NCI-H82 treated with DMSO at 0.1 percent for 48 hours (cell line): ENCODE data around the gene RBM23.
A peak's percentile ranks its signal among the peaks of the same experiment; 100 is the strongest.

Experiments used
- DNase-seq: peaks from one replicate; lab custom pipeline; 2025; ENCODE audit not compliant: unreplicated experiment; lab: John Stamatoyannopoulos, UW

The RBM23 gene

DNA sequence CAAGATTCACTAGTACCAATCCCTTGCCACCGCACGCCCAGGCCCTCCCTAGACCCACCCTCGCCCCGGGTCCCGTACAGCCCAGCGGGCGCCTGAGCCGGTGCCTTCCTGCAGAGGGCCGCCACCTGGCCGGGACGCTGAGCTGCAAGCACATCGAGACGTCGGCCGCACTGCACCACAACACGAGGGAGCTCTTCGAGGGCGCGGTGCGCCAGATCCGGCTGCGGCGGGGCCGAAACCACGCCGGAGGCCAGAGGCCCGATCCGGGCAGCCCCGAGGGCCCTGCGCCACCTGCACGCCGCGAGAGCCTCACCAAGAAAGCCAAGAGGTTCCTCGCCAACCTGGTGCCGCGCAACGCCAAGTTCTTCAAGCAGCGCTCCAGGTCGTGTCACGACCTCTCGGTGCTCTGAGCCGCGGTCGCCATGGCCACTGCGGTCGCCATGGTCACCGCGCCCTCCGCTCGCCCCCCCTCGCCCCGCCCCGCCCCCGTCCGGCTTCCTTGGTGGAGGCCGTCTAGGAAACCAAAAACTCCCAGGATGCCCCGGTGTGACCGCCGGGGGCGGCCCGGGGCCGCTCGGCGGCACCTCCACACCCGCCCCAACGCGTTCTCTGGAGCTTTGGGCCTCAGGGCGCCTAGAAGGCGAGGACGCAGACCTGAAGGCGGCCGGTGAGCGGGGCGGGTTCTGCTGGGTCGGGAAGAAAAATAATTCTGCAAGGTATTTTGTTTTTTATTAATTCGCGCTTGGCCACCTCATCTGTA is 32.3 kb downstream of the RBM23 start:
- no peak for DNase-seq

DNA sequence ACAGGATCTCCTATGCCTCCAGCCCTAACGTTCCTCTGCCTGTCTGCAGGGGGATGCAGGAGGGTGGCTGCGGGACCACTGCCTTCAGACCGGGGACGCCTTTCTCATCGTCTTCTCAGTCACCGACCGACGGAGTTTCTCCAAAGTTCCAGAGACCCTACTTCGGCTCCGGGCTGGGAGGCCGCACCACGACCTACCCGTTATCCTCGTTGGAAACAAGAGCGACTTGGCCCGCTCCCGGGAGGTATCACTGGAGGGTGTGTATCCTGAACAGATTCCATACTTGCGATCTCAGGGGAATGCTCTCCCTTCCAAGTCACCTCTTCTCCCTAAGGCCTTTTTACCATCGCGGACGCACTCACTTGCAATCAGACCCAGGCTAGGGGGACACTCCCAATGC is 33.0 kb downstream of the RBM23 start:
- no peak for DNase-seq

DNA sequence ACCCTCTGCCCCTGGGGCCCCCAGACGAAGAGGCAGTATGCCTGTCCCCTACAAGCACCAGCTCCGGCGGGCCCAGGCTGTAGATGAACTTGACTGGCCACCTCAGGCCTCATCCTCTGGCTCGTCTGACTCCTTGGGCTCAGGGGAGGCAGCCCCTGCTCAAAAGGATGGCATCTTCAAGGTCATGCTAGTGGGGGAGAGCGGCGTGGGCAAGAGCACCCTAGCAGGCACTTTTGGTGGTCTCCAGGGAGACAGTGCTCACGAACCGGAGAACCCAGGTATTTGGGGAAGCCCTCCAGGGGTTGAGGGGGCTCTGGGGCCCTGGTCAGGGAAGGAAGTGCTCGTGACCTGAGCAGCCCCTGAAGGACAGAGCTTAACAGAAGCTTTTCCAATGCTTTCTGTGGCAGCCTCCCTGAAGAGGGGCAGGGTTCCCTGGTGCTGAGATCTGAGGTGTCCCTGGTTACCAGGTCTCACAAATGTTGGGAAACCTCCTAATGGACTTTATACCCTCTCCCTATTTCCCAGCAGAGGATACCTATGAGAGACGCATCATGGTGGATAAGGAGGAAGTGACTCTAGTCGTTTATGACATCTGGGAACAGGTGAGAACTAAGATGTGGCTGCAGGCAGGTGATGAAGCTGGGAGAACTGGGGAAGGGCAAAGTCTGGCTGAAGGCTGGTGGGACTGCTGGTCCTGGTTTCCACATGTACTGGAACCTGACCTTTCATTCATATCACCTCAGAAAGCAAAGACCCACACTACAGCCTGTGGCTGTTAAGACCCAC is 34.0 kb downstream of the RBM23 start:
- no peak for DNase-seq

DNA sequence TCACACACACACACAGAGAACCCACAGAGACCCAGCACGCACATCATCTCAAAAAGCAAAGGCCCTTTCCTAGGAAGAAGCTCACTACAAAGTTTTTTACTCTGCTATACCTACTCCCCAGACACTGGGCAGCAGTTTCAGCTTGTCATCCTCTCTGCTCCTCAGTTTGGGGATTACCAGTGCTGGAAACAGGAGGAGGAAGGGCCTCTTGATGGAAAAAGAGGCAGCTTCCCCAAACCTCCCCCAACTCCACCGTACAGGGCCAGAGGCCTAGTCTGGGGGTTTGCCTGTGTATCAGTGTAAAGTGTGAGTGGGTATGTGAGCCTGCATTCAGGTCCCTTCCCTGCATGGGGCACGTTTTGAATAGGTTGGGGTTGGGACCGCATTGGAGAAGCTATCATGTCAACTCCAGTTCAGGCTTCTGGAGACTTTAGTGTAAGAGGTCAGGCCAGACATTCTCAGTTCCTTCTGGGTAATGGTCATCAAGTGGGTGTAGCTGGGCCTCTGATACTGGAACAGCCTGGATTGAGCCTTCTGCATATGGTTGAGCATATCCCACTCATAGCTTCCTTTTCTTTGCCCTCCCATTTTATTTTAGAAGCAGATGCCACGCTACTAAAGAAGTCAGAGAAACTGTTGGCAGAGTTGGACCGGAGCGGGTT is 34.7 kb downstream of the RBM23 start:
- no peak for DNase-seq

DNA sequence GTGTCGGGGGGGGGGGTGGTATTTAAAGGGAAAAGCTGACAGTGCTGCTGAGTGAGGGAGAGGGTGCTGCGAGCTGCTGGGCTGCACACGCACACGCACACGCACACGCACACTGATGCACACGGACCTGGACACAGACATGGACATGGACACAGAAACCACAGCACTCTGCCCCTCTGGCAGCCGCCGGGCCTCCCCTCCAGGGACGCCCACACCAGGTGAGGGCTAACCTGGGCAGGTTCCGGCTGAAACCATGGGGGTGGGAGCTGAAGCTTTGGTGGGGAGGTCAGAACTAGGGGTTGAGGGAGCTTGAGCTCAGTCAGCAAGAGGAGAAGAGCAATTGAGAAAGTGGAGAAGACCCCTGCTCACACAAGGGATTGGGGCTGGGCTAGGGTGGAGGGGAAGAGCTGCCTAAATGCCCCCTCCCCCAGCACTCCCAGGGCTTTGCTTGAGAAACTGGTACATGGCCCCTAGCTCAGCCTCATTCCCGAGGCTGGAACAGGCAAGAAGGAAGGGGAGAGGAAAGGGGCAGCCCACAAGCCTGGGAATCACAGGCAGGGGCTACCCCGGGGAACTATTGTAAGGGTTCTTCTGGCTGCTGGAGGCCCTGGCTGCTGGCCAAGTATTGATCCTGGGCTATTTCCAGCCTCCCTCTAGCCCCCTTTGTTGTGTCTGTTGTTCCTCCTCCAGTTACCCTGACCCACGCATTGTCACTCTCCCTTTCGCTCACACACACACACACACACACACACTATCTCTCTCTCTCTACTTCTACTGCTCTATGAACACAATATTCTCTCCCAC is 35.6 kb downstream of the RBM23 start, which contains the start of gene REM2:
Gene REM2 (plus strand): TSS at position 50 of the 804 bp plus-strand sequence. CDS start 66 bp downstream, at position 116.
- no peak for DNase-seq

DNA sequence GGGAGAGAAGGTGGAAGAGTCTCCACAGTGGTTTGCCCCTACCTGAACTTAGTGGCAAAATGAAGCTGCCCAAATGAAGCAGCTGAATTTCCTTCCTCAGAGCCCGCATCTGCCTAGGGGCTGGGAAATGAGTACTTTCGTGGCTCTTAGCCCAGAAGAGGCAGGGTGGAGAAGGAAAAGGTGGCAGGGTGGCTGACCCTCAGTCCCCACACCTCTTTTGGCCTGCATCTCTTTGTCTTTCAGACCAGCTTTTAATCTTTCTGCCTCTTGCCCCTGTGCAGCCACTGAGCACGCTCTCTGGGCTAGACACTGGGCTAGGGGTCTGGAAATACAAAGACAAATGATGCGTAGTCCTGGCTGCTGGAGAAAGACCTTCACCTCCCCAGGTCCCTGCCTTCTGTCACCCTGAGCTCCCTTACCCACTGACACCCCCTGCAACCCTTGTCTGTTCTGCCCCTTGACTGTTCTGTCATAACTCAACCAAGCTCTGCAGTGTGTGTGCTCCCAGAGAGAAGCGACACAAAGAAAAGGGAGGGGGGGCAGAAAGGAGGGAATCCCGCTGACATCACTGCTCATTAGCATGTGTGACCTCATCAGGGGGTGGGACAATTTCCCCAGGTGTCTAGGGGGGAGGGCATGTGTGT is 36.3 kb downstream of the RBM23 start:
- DNase-seq: no peak

DNA sequence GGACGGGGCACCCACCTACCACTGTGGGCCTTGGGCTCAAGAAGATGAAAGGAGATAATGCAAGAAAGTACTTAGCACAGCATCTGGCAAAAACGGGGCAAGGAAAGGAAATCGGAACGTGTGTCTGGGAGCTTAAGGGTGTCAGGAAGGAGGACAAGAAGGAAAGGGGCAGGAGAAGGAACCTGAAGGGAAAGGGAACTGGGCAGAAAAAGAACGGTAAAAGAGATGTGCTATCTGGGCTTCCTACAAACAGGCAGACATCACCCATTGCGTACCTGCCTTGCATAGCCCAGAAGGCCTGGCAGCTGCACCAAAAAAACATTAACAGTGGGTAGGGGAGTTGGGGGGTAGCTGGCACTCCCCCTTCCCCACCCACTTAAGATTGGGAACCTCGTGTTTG is 36.9 kb downstream of the RBM23 start:
- no peak for DNase-seq

DNA sequence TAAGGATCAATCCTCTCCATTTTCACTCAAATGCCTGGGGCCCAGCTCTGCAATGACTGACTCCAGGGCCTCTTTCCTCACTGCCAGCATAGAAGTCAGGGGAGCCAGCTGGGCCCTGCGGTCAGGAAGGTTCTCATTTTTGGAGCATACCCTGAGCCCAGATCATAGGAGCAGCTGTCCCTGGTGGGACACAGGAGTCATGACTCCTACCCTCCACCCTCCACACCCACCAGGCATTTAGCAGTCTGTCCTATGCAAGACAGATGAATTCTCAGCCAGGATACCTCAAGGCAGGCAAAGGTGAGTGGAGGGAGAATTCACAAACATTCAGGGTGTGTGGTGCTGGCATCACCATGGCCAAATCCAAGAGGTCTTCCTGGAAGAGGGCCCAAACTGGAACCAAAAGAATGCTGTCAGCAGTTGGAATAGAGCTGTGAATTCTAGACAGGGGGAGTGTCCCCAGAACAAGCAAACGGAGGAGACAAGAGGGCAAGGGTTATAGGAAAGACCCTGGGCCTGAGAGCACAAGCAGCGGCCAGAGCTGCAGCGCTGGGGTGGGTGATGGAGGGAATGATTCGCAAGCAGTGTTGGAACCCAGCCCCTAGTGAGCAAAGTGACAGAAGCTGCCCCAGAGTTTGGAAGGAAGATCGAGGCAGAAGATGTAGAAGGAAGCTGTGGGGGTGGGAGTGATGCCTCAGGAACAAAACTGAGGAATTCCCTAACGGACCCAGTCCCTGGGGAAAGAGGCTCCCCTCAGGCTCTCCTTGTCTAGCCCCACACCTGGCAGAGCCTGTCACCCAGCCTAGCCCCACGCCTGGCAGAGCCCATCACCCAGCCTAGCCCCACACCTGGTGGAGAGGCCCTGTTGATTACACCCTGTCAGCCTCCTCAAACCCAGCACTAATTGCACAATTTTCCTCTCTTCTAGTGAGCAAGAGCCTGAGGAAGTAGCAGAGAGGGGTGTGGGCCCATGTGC is 40.4 kb downstream of the RBM23 start:
- DNase-seq: no peak

DNA sequence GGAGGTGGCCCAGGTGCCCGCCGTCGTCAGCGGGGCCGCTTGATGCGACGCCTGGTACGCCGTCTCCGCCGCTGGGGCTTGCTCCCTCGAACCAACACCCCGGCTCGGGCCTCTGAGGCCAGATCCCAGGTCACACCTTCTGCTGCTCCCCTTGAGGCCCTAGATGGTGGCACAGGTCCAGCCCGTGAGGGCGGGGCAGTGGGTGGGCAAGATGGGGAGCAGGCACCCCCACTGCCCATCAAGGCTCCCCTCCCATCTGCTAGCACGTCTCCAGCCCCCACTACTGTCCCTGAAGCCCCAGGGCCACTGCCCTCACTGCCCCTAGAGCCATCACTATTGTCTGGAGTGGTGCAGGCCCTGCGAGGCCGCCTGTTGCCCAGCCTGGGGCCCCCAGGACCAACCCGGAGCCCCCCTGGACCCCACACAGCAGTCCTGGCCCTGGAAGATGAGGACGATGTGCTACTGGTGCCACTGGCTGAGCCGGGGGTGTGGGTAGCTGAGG is 41.9 kb downstream of the RBM23 start:
- DNase-seq: no peak

DNA sequence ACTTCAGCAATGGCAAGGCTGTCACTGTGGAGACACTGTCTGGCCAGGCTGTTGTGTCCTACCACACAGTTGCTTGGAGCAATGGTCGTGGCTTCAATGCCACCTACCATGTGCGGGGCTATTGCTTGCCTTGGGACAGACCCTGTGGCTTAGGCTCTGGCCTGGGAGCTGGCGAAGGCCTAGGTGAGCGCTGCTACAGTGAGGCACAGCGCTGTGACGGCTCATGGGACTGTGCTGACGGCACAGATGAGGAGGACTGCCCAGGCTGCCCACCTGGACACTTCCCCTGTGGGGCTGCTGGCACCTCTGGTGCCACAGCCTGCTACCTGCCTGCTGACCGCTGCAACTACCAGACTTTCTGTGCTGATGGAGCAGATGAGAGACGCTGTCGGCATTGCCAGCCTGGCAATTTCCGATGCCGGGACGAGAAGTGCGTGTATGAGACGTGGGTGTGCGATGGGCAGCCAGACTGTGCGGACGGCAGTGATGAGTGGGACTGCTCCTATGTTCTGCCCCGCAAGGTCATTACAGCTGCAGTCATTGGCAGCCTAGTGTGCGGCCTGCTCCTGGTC is 43.1 kb downstream of the RBM23 start:
- DNase-seq: no peak

DNA sequence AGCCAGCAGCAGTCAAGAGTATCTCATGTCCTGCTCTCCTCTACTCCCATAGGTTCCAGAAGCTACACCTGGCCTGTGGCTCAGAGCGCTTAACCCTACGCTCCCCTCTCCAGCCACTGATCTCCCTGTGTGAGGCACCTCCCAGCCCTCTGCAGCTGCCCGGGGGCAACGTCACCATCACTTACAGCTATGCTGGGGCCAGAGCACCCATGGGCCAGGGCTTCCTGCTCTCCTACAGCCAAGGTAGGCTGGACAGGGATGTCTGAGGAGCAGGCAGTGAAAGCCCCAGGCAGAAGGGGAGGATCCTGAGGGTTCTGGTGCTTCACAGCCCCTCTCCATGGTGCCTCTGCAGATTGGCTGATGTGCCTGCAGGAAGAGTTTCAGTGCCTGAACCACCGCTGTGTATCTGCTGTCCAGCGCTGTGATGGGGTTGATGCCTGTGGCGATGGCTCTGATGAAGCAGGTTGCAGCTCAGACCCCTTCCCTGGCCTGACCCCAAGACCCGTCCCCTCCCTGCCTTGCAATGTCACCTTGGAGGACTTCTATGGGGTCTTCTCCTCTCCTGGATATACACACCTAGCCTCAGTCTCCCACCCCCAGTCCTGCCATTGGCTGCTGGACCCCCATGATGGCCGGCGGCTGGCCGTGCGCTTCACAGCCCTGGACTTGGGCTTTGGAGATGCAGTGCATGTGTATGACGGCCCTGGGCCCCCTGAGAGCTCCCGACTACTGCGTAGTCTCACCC is 43.8 kb downstream of the RBM23 start:
- DNase-seq: no peak

DNA sequence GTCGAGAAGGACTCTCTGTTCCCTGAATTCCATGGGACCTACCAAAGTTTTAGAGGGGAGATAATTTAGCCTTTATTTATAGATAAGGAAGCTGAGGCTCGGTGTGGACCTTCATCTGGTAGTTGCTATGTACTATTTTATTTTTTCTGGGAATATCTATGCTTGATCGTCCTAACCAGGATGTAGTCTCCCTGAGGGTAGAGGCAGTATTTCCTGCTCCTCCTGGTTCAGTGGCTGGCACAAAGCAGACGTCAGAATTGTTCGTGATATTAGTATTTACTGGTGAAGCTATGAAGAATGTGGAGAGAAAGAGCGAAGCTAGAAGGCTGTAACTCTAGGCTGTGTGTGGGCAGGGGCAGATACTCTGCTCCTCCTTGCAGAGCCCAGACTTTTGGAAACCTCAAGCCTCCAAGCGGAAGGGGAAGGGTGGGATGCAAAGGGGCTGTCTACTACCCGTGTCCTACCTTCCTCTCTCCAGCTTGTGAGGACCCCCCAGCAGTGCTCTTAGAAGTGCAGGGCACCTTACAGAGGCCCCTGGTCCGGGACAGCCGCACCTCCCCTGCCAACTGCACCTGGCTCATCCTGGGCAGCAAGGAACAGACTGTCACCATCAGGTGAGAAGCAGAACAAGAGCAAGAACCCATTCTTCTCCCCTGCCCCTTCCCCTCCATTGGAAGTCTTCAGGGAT is 46.0 kb downstream of the RBM23 start:
- DNase-seq: no peak

DNA sequence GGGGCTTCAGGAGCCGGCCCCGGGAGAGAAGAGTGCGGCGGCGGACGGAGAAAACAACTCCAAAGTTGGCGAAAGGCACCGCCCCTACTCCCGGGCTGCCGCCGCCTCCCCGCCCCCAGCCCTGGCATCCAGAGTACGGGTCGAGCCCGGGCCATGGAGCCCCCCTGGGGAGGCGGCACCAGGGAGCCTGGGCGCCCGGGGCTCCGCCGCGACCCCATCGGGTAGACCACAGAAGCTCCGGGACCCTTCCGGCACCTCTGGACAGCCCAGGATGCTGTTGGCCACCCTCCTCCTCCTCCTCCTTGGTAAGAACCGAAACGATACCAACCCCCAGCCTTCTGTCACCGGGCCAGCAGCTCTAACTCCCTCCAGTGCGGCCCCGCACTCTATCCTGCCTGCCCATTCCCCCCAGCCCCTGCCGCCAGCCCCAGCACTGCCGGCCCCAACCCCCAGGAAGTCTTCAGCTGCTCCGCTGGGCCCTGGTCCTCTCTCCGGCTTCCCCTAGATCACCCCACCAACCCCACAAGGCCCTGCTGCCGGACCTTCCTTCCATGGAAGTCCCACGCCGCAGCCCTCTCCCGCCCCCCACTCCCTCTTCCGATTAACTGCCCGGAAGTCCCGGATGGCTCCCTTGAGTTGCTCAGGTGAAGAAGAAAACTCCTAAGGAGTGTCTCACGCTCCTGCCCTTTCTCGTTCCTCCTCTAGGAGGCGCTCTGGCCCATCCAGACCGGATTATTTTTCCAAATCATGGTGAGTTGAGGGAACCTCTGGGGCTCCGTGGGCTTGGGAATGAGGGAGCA is 46.7 kb downstream of the RBM23 start:
- DNase-seq: peak; percentile 35

DNA sequence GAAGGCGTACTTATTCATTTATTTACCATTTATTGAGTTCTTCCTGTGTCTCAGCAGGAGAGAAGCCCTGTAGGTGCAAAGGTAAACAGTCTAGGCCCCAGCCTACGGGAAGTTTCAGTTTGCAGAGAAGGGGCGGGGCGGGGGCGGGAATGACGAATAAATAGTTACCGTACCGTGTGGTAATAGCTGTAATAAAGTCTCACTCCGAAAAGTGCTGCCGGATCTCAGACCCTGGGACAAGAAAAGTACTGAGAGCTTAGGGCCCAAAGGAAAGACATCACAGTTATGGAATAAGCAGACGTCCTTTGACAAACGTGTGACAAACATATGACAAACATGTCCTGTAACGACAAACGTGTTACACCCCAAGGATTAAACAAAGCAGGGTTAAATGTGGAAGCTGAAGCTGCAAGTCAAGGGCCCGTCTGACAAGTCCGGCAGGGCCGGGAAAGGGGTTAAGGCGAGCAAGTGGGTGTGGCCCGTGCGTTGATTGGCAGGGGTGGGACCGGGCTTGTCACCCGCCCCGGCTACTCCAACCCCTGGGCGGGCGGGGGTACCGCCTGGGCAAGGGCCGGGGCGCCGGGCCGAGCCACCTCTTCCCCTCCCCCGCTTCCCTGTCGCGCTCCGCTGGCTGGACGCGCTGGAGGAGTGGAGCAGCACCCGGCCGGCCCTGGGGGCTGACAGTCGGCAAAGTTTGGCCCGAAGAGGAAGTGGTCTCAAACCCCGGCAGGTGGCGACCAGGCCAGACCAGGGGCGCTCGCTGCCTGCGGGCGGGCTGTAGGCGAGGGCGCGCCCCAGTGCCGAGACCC is 47.5 kb downstream of the RBM23 start, which contains the start of gene LRP10:
Gene LRP10 (plus strand): TSS at position 517 of the 809 bp plus-strand sequence. CDS start 564 bp downstream, outside the sequence.
- peak; percentile 64 for DNase-seq

DNA sequence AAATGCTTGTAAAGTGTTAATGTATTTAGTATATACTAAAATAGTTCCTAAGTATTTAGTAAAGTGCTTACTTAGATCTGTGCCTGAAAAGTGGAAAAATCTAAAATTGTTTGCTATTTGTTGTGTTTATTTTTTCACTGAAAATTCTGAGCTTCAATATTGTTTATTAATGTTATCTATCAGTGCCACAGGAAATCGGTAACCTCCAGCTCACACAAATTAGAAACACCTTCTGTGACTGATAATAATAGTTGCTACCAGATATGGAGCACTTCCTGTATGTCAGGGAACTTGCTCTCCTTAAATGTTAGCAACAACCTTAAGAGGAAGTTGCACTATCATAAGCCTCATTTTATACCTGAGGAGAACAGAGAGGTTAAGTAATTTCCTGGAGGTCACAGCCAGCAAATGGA is 48.1 kb downstream of the RBM23 start:
- no peak for DNase-seq

DNA sequence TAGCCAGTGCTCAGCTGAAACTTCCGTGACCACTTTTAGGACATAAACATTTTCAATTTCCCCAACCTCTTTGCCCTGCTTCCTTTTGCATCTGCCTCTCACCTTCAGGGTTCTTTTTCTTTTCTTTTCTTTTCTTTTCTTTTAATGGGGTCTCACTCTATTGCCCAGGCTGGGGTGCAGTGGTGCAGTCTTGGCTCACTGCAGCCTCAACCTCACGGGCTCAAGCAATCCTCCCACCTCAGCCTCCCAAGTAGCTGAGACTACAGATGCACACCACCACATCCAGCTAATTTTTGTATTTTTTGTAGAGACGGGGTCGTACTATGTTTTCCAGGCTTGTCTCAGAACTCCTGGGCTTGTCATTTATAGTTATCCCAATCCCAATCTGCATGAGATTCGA is 52.1 kb downstream of the RBM23 start:
- DNase-seq: no peak
